Measurements from ENCODE around the gene MLXIP.

DNA sequence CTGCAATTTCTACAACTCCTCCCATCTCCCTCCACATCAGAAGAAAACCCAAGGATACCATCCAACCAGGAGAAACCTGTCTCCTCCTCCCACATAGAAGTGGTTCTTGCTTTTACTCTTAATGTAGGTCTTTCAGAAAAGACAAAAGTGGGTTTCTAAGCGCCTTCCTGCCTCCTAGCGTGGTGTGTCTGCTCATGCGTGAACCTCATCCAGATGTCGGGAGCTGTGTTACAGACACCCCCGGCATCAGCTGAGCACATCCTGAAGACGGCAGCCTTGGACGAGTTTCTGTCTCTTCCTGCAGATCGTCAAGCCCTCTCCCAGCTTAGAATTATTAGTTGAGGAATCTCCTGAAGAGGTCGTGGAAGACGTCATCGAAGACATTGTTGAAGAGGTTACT, 113.9 kb downstream of the MLXIP start:
- TF ChIP-seq POLR2A (IDR thresholded peaks at IDR 0.05; ENCODE audit: borderline replicate concordance, extremely low read depth, insufficient read depth, insufficient read length) (no peak), EZH2phosphoT487 (IDR thresholded peaks at IDR 0.05; ENCODE audit: borderline replicate concordance) (no peak), CEBPB (IDR thresholded peaks at IDR 0.05; ENCODE audit: low read depth) (no peak), YY1 (IDR thresholded peaks at IDR 0.05; ENCODE audit: extremely low read depth, insufficient replicate concordance, low read depth, low read length) (no peak), CTCF (IDR thresholded peaks at IDR 0.05 in 2 of 3, conservative IDR thresholded peaks at IDR 0.05 in 1 of 3; ENCODE audit: borderline replicate concordance in 1 of 3, insufficient read depth in 1 of 3, low read depth in 2 of 3, low read length in 2 of 3) (no peak)
- TF ChIP-seq, protein P1, sequence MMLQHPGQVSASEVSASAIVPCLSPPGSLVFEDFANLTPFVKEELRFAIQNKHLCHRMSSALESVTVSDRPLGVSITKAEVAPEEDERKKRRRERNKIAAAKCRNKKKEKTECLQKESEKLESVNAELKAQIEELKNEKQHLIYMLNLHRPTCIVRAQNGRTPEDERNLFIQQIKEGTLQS (IDR thresholded peaks at IDR 0.05) = no peak

Data from HCT116 (cell line).